Mesenchymal stem cell (in vitro differentiated cells and primary cell): ENCODE results near the gene ALKBH2.

ENCODE experiments used
- DNase-seq: peaks from one replicate; pipeline ENCODE4 v3.0.0-alpha.2; 2013
- H2AFZ ChIP-seq: one replicate; pipeline ENCODE4 v1.6.1; 2013; ENCODE audit warnings: low read depth, mild to moderate bottlenecking, control low read depth, inconsistent platforms, low read length, moderate library complexity
- H2AK5ac ChIP-seq: 2 replicates; pipeline ENCODE4 v1.6.1; 2013; ENCODE audit warnings: low read length, moderate library complexity, mild to moderate bottlenecking, inconsistent platforms; ENCODE audit not compliant: severe bottlenecking
- H2BK120ac ChIP-seq: one replicate; pipeline ENCODE4 v1.6.1; 2013; ENCODE audit warnings: low read depth, mild to moderate bottlenecking, inconsistent platforms, low read length, moderate library complexity
- H2BK12ac ChIP-seq, 2 experiments: one replicate each; pipeline ENCODE4 v1.6.1; 2013; ENCODE audit warnings: inconsistent platforms in 2 of 2, low read length in 2 of 2, mild to moderate bottlenecking in 2 of 2, moderate library complexity in 2 of 2, control low read depth in 1 of 2
- H2BK15ac ChIP-seq: one replicate; pipeline ENCODE4 v1.6.1; 2013; ENCODE audit warnings: mild to moderate bottlenecking, low read depth, inconsistent platforms; ENCODE audit not compliant: poor library complexity, severe bottlenecking
- H2BK5ac ChIP-seq: 2 replicates; pipeline ENCODE4 v1.6.1; 2013; ENCODE audit warnings: low read depth, mild to moderate bottlenecking, low read length, control low read depth, inconsistent platforms; ENCODE audit not compliant: poor library complexity, severe bottlenecking
- H3K14ac ChIP-seq, 2 experiments: one replicate each; pipeline ENCODE4 v1.6.1; 2013; ENCODE audit warnings: inconsistent platforms in 2 of 2, low read length in 2 of 2, control low read depth in 1 of 2, mild to moderate bottlenecking in 1 of 2, moderate library complexity in 1 of 2
- H3K18ac ChIP-seq, 2 experiments: one replicate each; pipeline ENCODE4 v1.6.1; 2013; ENCODE audit warnings: inconsistent platforms in 2 of 2, low read length in 2 of 2, control low read depth in 1 of 2, low read depth in 1 of 2, mild to moderate bottlenecking in 1 of 2
- H3K23ac ChIP-seq, 2 experiments: one replicate each; pipeline ENCODE4 v1.6.1; 2013; ENCODE audit warnings: inconsistent platforms in 2 of 2, low read length in 2 of 2, mild to moderate bottlenecking in 2 of 2, moderate library complexity in 2 of 2, control low read depth in 1 of 2
- H3K27ac ChIP-seq: 2 replicates; pipeline ENCODE4 v1.5.1; 2013; ENCODE audit warnings: mild to moderate bottlenecking, moderate library complexity, low read length, control low read depth, inconsistent platforms; ENCODE audit not compliant: poor library complexity, severe bottlenecking
- H3K27me3 ChIP-seq, 2 experiments: 2 replicates each; pipeline versions ENCODE4 v1.6.1 to v1.7.0; 2013; ENCODE audit warnings: low read length in 2 of 2, mild to moderate bottlenecking in 2 of 2, moderate library complexity in 2 of 2, control low read depth in 1 of 2, inconsistent platforms in 1 of 2; ENCODE audit not compliant: control insufficient read depth in 1 of 2, insufficient read depth in 1 of 2
- H3K36me3 ChIP-seq, 2 experiments: 2 replicates each; pipeline versions ENCODE4 v1.6.1 to v1.7.0; 2013; ENCODE audit warnings: low read length in 2 of 2, control low read depth in 1 of 2, inconsistent platforms in 1 of 2, low read depth in 1 of 2, mild to moderate bottlenecking in 1 of 2; ENCODE audit not compliant: insufficient read depth in 2 of 2, control insufficient read depth in 1 of 2
- H3K4ac ChIP-seq, 2 experiments: one replicate each; pipeline ENCODE4 v1.6.1; 2013; ENCODE audit warnings: inconsistent platforms in 2 of 2, low read length in 2 of 2, mild to moderate bottlenecking in 2 of 2, moderate library complexity in 2 of 2, control low read depth in 1 of 2, low read depth in 1 of 2
- H3K4me1 ChIP-seq: 2 replicates; pipeline ENCODE4 v1.6.1; 2013; ENCODE audit warnings: low read depth, low read length, control low read depth; ENCODE audit not compliant: control insufficient read depth, insufficient read depth
- H3K4me2 ChIP-seq: 2 replicates; pipeline ENCODE4 v1.6.1; 2013; ENCODE audit warnings: low read length, mild to moderate bottlenecking, inconsistent platforms; ENCODE audit not compliant: poor library complexity, severe bottlenecking
- H3K4me3 ChIP-seq, 2 experiments: 2 replicates each; pipeline versions ENCODE4 v1.5.1 to v1.7.0; 2013; ENCODE audit warnings: low read length in 2 of 2, mild to moderate bottlenecking in 2 of 2, control low read depth in 1 of 2, low read depth in 1 of 2; ENCODE audit not compliant: insufficient read depth in 1 of 2
- H3K79me1 ChIP-seq: replicated peaks from 2 replicates; pipeline ENCODE4 v1.6.1; 2013; ENCODE audit warnings: mild to moderate bottlenecking, control low read depth, low read length, inconsistent platforms; ENCODE audit not compliant: poor library complexity, severe bottlenecking
- H3K9ac ChIP-seq: 2 replicates; pipeline ENCODE4 v1.7.0; 2013; ENCODE audit warnings: mild to moderate bottlenecking, low read length, moderate library complexity
- H3K9me3 ChIP-seq: 2 replicates; pipeline ENCODE4 v1.7.0; 2013; ENCODE audit warnings: mild to moderate bottlenecking, low read length; ENCODE audit not compliant: control insufficient read depth
- H4K8ac ChIP-seq: one replicate; pipeline ENCODE4 v1.6.1; 2013; ENCODE audit warnings: inconsistent platforms, mild to moderate bottlenecking, low read length, moderate library complexity
- H4K91ac ChIP-seq: one replicate; pipeline ENCODE4 v1.6.1; 2013; ENCODE audit warnings: mild to moderate bottlenecking, low read length, inconsistent platforms
- WGBS: methylation state at CpG from one replicate; pipeline ENCODE4 v1.1.7; 2013; ENCODE audit warnings: mixed read lengths; 5-methylcytosine and 5-hydroxymethylcytosine counted together

ALKBH2 gene

GRCh38 chr12:109137055-109137454 is 43.8 kb upstream of the ALKBH2 start:
- H3K14ac ChIP-seq = no peak overlapping the region
- H3K4me2 ChIP-seq = no peak overlapping the region
- H3K9me3 ChIP-seq = peaks cover 5% of the 10 kb centered on the region
- H3K4me3 ChIP-seq = no peak overlapping the region
- no peak overlapping the region for H3K27ac ChIP-seq
- 94% methylated on average over 2 of the region's 2 CpGs for WGBS
- H3K18ac ChIP-seq = no peak overlapping the region
- H3K4me1 ChIP-seq = no peaks in the 10 kb centered on the region
- H2BK5ac ChIP-seq = no peak overlapping the region
- H4K8ac ChIP-seq = no peak overlapping the region
- no peaks in the 10 kb centered on the region for H3K27me3 ChIP-seq
- no peak overlapping the region for H2AK5ac ChIP-seq
- H4K91ac ChIP-seq = no peak overlapping the region
- H3K9ac ChIP-seq = no peak overlapping the region
- H2AFZ ChIP-seq = no peak overlapping the region
- H3K4ac ChIP-seq = no peak overlapping the region
- H2BK15ac ChIP-seq = no peak overlapping the region
- no peaks in the 10 kb centered on the region for H3K79me1 ChIP-seq
- H3K36me3 ChIP-seq = no peaks in the 10 kb centered on the region
- no peak for DNase-seq
- no peak overlapping the region for H2BK12ac ChIP-seq
- no peak overlapping the region for H3K23ac ChIP-seq
- H2BK120ac ChIP-seq = no peak overlapping the region

- Histone ChIP-seq H2BK5ac (no peak overlapping the region), H4K91ac (no peak overlapping the region), H2AFZ (no peak overlapping the region), H3K79me1 (no peaks in the 10 kb centered on the region), H3K18ac (no peak overlapping the region), H3K9me3 (peaks cover 5% of the 10 kb centered on the region), H3K4me1 (no peaks in the 10 kb centered on the region), H3K27me3 (peaks cover 2 to 12% of the 10 kb centered on the region in 2 experiments), H3K36me3 (no peaks in the 10 kb centered on the region), H2AK5ac (no peak overlapping the region), H3K27ac (no peak overlapping the region), H3K4me2 (no peak overlapping the region), H3K4me3 (no peak overlapping the region), H2BK120ac (no peak overlapping the region), H4K8ac (no peak overlapping the region), H2BK12ac (no peak overlapping the region), H3K4ac (no peak overlapping the region), H3K14ac (no peak overlapping the region), H3K23ac (no peak overlapping the region), H3K9ac (no peak overlapping the region), H2BK15ac (no peak overlapping the region)
- no peak for DNase-seq
- WGBS = 66% methylated on average over 6 of the region's 6 CpGs
Measured at GRCh38 chr12:109134186-109134917, 41.1 kb upstream of the ALKBH2 start.

- no peak for DNase-seq
- no peak overlapping the region for H2AK5ac ChIP-seq
- WGBS = 78% methylated on average over 24 of the region's 24 CpGs
Measured at GRCh38 chr12:109131154-109132050, 38.1 kb upstream of the ALKBH2 start.

More at GRCh38 chr12:109131154-109132050, 38.1 kb upstream of the ALKBH2 start:
- Histone ChIP-seq H3K4ac (no peak overlapping the region), H3K27me3 (peaks cover 2 to 12% of the 10 kb centered on the region in 2 experiments), H3K14ac (no peak overlapping the region), H2BK15ac (no peak overlapping the region), H3K27ac (no peak overlapping the region), H3K23ac (no peak overlapping the region), H3K36me3 (no peaks in the 10 kb centered on the region), H4K91ac (no peak overlapping the region), H3K9ac (no peak overlapping the region), H3K79me1 (no peaks in the 10 kb centered on the region), H3K4me2 (no peak overlapping the region), H3K18ac (no peak overlapping the region), H2BK12ac (no peak overlapping the region), H4K8ac (no peak overlapping the region), H3K9me3 (peaks cover 5% of the 10 kb centered on the region), H2BK5ac (no peak overlapping the region), H2AFZ (no peak overlapping the region), H3K4me3 (no peak overlapping the region), H3K4me1 (no peaks in the 10 kb centered on the region), H2BK120ac (no peak overlapping the region)
